HUES6 (cell line): ENCODE data around the gene PRAMEF4.
"Not testable (repeated sequence)": the region's sequence is repeated elsewhere in the genome, so short reads cannot be mapped to it uniquely, and the experiment has no call there.

Source experiments
- H3K27ac ChIP-seq: 2 replicates; pipeline ENCODE4 v1.7.0; 2013; ENCODE audit warnings: low read depth, mild to moderate bottlenecking, low read length, inconsistent platforms
- H3K27me3 ChIP-seq: 2 replicates; pipeline ENCODE4 v1.6.1; 2013; ENCODE audit warnings: low read length; ENCODE audit not compliant: control insufficient read depth, insufficient read depth
- H3K36me3 ChIP-seq: 2 replicates; pipeline ENCODE4 v1.6.1; 2013; ENCODE audit warnings: low read length; ENCODE audit not compliant: control insufficient read depth, insufficient read depth
- H3K4me1 ChIP-seq: 2 replicates; pipeline ENCODE4 v1.6.1; 2013; ENCODE audit warnings: low read length; ENCODE audit not compliant: control insufficient read depth, insufficient read depth
- H3K4me3 ChIP-seq: 2 replicates; pipeline ENCODE4 v1.5.1; 2013; ENCODE audit warnings: low read depth, low read length
- H3K9ac ChIP-seq: one replicate; pipeline ENCODE4 v1.6.1; 2013; ENCODE audit warnings: mild to moderate bottlenecking, low read length
- H3K9me3 ChIP-seq: 2 replicates; pipeline ENCODE4 v1.6.1; 2013; ENCODE audit warnings: low read depth, low read length; ENCODE audit not compliant: control insufficient read depth, insufficient read depth

Gene PRAMEF4

DNA sequence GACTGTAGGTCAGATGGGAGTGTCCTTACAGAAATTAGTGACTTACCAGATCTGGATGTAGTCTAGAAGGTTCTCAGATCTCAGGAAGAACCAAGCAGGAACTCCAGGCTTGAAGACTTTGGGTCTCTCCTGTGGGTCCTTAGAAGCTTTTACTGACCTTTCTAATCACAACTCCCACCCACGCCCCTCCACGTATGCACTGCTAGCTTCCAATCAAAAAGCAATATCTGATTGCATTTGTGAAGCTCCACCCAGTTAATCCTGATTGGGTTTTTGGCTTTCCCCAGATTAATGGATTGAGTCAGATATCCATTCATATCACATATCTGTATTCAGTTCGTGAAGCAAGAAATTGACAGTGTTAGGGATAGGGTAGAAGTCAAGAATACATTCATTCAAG is at the start of gene PRAMEF4:
Gene PRAMEF4 (minus strand): TSS at position 101 of the 400 bp plus-strand sequence. CDS start 2,807 bp downstream, outside the sequence.
- H3K27ac ChIP-seq, H3K4me1 ChIP-seq, H3K9me3 ChIP-seq, H3K9ac ChIP-seq, H3K36me3 ChIP-seq, H3K27me3 ChIP-seq, H3K4me3 ChIP-seq: not testable (repeated sequence)

GRCh38 chr1:12924368-12924767 is 38.4 kb upstream of the PRAMEF4 start:
- not testable (repeated sequence) for H3K4me3 ChIP-seq, H3K36me3 ChIP-seq, H3K4me1 ChIP-seq, H3K27me3 ChIP-seq, H3K9me3 ChIP-seq, H3K9ac ChIP-seq, H3K27ac ChIP-seq

DNA sequence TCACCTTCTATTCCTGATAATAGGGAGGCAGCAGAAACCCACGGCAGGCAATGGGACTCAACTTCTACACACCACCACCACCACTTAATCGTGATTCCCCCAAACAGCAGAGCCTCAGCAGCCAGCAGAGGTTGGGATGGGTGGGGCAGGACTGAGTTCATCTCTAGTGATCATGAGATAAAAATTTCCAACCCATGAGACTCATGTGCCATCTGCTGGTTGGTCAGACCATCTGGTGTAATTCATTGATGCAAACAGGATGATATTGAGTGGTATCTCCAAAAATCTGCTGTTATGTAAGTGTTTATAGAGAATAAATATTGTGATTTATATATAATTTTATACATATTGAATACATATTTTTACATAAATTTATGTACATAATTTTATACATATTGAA is 35.7 kb upstream of the PRAMEF4 start:
- not testable (repeated sequence) for H3K9me3 ChIP-seq, H3K9ac ChIP-seq, H3K4me3 ChIP-seq, H3K27me3 ChIP-seq, H3K36me3 ChIP-seq, H3K4me1 ChIP-seq, H3K27ac ChIP-seq

DNA sequence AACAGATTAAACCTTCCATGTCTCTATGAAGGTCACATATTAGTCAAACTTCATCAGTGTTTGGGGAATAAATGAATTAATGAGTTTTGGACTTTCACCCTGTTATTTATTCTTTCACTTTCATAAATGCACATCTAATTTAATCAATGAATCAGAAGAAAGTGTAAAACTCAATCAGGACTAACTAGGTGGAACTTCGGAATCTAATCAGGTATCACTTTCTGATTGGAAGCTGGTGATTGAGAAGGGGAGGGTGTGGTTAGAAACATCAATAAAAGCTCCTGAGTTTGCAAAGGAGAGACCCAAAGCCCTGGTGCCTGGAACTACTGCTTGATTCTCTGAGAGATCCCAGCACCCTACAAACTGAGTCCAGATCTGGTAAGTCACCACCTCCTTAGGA is 30.3 kb upstream of the PRAMEF4 start, which contains the start of gene PRAMEF7:
Gene PRAMEF7 (plus strand): TSS at position 301 of the 400 bp plus-strand sequence. CDS start 1,083 bp downstream, outside the sequence.
- not testable (repeated sequence) for H3K27me3 ChIP-seq, H3K4me3 ChIP-seq, H3K27ac ChIP-seq, H3K4me1 ChIP-seq, H3K36me3 ChIP-seq, H3K9me3 ChIP-seq, H3K9ac ChIP-seq

GRCh38 chr1:12903793-12904572 is 18.0 kb upstream of the PRAMEF4 start:
- not testable (repeated sequence) for H3K9me3 ChIP-seq, H3K9ac ChIP-seq, H3K27me3 ChIP-seq, H3K27ac ChIP-seq, H3K36me3 ChIP-seq, H3K4me1 ChIP-seq, H3K4me3 ChIP-seq

DNA sequence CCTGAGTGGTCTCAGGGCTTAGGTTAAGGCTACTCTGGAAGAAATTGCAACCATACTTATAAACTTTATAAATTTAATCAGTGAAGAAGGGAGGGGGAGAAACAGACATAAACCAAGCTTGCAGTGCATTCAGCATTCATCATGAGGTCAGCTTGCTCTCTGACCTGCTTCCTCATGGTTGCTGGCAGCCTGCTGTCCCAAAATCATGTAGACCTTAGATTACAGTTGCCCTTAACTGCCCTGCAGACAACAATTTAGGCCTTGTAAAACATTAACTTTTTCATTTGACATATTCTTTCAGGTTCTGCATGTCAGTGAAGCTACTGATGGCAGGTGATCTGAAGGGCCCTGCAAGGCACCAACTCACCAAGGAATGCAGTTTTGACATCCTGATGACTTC is 13.2 kb upstream of the PRAMEF4 start:
- not testable (repeated sequence) for H3K9me3 ChIP-seq, H3K4me3 ChIP-seq, H3K36me3 ChIP-seq, H3K9ac ChIP-seq, H3K27ac ChIP-seq, H3K4me1 ChIP-seq, H3K27me3 ChIP-seq

GRCh38 chr1:12898170-12898569 is 12.2 kb upstream of the PRAMEF4 start, which contains the start of gene PRAMEF10:
Gene PRAMEF10 (minus strand): TSS chr1:12898270. CDS start chr1:12895847, 2,423 bp downstream.
- not testable (repeated sequence) for H3K27ac ChIP-seq, H3K9me3 ChIP-seq, H3K4me3 ChIP-seq, H3K27me3 ChIP-seq, H3K36me3 ChIP-seq, H3K9ac ChIP-seq, H3K4me1 ChIP-seq

DNA sequence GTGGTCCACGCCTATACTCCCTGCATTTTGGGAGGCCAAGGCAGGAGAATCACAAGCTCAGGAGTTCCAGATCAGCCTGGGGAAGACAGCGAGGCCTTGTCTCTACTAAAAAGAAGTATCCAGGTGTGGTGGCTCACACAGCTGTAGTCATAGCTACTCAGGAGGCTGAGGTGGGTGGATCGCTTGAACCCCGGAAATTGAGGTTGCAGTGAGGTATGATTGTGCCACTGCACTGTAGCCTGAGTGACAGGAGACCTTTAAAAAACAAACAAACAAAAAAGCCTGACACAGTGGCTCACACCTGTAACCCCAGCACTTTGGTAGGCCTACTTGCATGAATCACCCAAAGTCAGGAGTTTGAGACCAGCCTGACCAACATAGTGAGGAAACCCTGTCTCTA is 7.5 kb downstream of the PRAMEF4 start:
- not testable (repeated sequence) for H3K27me3 ChIP-seq, H3K9me3 ChIP-seq, H3K27ac ChIP-seq, H3K4me3 ChIP-seq, H3K9ac ChIP-seq, H3K36me3 ChIP-seq, H3K4me1 ChIP-seq

GRCh38 chr1:12863131-12863880 is 22.7 kb downstream of the PRAMEF4 start:
- H3K4me3 ChIP-seq, H3K4me1 ChIP-seq, H3K27me3 ChIP-seq, H3K36me3 ChIP-seq, H3K27ac ChIP-seq, H3K9ac ChIP-seq: not testable (repeated sequence)
- H3K9me3 ChIP-seq: peaks cover 21% of the 10 kb centered on the region; the same call in 1 of the 2 replicates

DNA sequence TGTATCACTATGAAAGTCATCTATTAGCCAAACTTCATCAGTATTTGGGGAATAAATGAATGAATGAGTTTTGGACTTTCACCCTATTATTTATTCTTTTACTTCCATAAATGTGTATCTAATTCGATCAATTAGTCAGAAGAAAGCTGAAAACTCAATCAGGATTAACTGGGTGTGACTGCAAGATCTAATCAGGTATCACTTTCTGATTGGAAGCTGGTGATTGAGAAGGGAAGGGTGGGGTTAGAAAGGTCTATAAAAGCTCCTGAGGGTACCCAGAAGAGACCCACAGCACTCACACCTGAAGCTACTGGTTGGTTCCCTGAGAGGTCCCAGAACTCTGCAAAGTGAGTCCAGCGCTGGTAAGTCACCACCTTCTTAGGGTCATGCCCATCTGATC is 29.2 kb downstream of the PRAMEF4 start, which contains the start of gene PRAMEF2:
Gene PRAMEF2 (plus strand): TSS at position 301 of the 400 bp plus-strand sequence. CDS start 1,924 bp downstream, outside the sequence.
- H3K9me3 ChIP-seq: peaks cover 10% of the 10 kb centered on the region; the same call in 1 of the 2 replicates
- H3K27ac ChIP-seq, H3K36me3 ChIP-seq, H3K4me1 ChIP-seq, H3K27me3 ChIP-seq, H3K4me3 ChIP-seq, H3K9ac ChIP-seq: not testable (repeated sequence)

GRCh38 chr1:12851779-12852178 is 34.2 kb downstream of the PRAMEF4 start:
- Histone ChIP-seq H3K9me3 (peaks cover 18% of the 10 kb centered on the region; the same call in 1 of the 2 replicates), H3K27ac (no peak overlapping the region), H3K4me3 (no peak overlapping the region), H3K36me3 (no peaks in the 10 kb centered on the region), H3K9ac (no peak overlapping the region), H3K27me3 (no peaks in the 10 kb centered on the region), H3K4me1 (no peaks in the 10 kb centered on the region)
